K562 (cell line): ENCODE results near the gene POMP. TPM values are rescaled to one million over a fixed set of nuclear protein-coding genes. Genes with fewer than 3 reads are reported as not detected.

Source experiments
- MEF2A ChIP-seq: IDR thresholded peaks from 2 replicates; pipeline ENCODE4 v1.6.1; 2011; ENCODE audit warnings: low read depth, mild to moderate bottlenecking, low read length, moderate library complexity; ENCODE audit not compliant: control insufficient read depth
- polyA plus RNA-seq, 8 experiments: library from polyadenylated mRNA; depleted of rRNA in 4 of 8; stranded (reverse) in 5 of 8; unstranded in 3 of 8; fragments of >200 nt; fragmentation: Nextera tagmentation in 2 of 8; fragmentation: Illumina TruSeq in 1 of 8; extraction: Ambion mirVana in 2 of 8; extraction: Trizol in 1 of 8; gene quantifications; 2 replicates each; pipeline versions ENCODE4 v1.2.1 to v1.2.3, GENCODE V29; 2011 to 2014; ENCODE audit warnings: inconsistent platforms in 1 of 8, missing spikeins in 1 of 8
- total RNA-seq, 7 experiments: library from RNA; depleted of rRNA in 6 of 7; stranded (reverse); fragments of >200 nt in 6 of 7; fragmentation: Illumina TruSeq in 2 of 7; extraction: Trizol in 2 of 7; gene quantifications; 2 replicates each; pipeline versions ENCODE4 v1.2.1 to v1.2.3, GENCODE V29; 2011 to 2021; ENCODE audit warnings: low replicate concordance in 1 of 7
- TF ChIP-seq, protein P1 (sequence below), 2 experiments: fragments of 450-650 bp in 1 of 2; sonication (generic) in 1 of 2; formaldehyde crosslinking in 1 of 2; IDR thresholded peaks; 2 replicates each; pipeline versions ENCODE4 v1.7.1 to v1.9.0; 2016 to 2022; ENCODE audit warnings: inconsistent platforms in 1 of 2, mild to moderate bottlenecking in 1 of 2, missing genetic modification reagents in 1 of 2

Gene POMP
- total and polyA plus RNA-seq, 9 of the 15 experiments (the other 6 are each of a cell fraction or from before 2014, with no cell fraction given): 69.2 to 647 (median 118) TPM

DNA sequence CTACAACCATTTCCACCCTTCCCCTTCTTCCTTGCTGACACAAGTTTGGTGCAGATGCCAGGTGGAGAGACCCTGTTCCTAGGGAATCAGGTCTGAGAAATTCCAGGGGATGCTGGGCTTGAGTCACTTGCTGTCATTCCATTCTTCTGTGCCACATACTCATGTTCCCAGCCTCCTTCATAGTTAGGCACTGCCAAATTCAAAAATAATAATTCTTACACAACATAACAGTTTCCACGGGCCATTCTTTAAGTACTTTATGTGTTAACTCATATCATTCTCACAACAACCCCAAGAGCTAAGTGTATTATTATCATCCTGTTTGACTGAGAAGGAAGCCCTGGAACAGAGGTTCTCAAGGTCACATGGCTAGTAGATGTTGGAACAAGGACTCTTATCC is 27.1 kb upstream of the POMP start (continued):
- TF ChIP-seq, protein P1, sequence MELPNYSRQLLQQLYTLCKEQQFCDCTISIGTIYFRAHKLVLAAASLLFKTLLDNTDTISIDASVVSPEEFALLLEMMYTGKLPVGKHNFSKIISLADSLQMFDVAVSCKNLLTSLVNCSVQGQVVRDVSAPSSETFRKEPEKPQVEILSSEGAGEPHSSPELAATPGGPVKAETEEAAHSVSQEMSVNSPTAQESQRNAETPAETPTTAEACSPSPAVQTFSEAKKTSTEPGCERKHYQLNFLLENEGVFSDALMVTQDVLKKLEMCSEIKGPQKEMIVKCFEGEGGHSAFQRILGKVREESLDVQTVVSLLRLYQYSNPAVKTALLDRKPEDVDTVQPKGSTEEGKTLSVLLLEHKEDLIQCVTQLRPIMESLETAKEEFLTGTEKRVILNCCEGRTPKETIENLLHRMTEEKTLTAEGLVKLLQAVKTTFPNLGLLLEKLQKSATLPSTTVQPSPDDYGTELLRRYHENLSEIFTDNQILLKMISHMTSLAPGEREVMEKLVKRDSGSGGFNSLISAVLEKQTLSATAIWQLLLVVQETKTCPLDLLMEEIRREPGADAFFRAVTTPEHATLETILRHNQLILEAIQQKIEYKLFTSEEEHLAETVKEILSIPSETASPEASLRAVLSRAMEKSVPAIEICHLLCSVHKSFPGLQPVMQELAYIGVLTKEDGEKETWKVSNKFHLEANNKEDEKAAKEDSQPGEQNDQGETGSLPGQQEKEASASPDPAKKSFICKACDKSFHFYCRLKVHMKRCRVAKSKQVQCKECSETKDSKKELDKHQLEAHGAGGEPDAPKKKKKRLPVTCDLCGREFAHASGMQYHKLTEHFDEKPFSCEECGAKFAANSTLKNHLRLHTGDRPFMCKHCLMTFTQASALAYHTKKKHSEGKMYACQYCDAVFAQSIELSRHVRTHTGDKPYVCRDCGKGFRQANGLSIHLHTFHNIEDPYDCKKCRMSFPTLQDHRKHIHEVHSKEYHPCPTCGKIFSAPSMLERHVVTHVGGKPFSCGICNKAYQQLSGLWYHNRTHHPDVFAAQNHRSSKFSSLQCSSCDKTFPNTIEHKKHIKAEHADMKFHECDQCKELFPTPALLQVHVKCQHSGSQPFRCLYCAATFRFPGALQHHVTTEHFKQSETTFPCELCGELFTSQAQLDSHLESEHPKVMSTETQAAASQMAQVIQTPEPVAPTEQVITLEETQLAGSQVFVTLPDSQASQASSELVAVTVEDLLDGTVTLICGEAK (IDR thresholded peaks at IDR 0.05): no peak
- TF ChIP-seq, protein P1 (CRISPR knock-in tag; IDR thresholded peaks at IDR 0.05): no peak
- no peak for TF ChIP-seq MEF2A
